Panc1 (cell line): ENCODE data around the gene P4HTM.

Experiments used
- TF ChIP-seq, protein P1 (sequence below), 2 experiments: IDR thresholded peaks; 2 replicates each; pipeline ENCODE4 v1.6.1; 2011 to 2012; ENCODE audit warnings: low read depth in 2 of 2, control low read depth in 1 of 2, low read length in 1 of 2, mild to moderate bottlenecking in 1 of 2, moderate library complexity in 1 of 2; ENCODE audit not compliant: insufficient read depth in 1 of 2
- TF ChIP-seq, protein P2 (sequence below): fragments of 450-650 bp; IDR thresholded peaks from 2 replicates; pipeline ENCODE4 v1.5.1; 2017; ENCODE audit warnings: mild to moderate bottlenecking

GRCh38 chr3:48970586-48970985 lies 19.5 kb upstream of the P4HTM start:
- TF ChIP-seq, protein P1, sequence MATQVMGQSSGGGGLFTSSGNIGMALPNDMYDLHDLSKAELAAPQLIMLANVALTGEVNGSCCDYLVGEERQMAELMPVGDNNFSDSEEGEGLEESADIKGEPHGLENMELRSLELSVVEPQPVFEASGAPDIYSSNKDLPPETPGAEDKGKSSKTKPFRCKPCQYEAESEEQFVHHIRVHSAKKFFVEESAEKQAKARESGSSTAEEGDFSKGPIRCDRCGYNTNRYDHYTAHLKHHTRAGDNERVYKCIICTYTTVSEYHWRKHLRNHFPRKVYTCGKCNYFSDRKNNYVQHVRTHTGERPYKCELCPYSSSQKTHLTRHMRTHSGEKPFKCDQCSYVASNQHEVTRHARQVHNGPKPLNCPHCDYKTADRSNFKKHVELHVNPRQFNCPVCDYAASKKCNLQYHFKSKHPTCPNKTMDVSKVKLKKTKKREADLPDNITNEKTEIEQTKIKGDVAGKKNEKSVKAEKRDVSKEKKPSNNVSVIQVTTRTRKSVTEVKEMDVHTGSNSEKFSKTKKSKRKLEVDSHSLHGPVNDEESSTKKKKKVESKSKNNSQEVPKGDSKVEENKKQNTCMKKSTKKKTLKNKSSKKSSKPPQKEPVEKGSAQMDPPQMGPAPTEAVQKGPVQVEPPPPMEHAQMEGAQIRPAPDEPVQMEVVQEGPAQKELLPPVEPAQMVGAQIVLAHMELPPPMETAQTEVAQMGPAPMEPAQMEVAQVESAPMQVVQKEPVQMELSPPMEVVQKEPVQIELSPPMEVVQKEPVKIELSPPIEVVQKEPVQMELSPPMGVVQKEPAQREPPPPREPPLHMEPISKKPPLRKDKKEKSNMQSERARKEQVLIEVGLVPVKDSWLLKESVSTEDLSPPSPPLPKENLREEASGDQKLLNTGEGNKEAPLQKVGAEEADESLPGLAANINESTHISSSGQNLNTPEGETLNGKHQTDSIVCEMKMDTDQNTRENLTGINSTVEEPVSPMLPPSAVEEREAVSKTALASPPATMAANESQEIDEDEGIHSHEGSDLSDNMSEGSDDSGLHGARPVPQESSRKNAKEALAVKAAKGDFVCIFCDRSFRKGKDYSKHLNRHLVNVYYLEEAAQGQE (IDR thresholded peaks at IDR 0.05; ENCODE audit: insufficient read depth in 1 of 2, low read depth in 2 of 2, low read length in 1 of 2), result no peak
- TF ChIP-seq, protein P2, sequence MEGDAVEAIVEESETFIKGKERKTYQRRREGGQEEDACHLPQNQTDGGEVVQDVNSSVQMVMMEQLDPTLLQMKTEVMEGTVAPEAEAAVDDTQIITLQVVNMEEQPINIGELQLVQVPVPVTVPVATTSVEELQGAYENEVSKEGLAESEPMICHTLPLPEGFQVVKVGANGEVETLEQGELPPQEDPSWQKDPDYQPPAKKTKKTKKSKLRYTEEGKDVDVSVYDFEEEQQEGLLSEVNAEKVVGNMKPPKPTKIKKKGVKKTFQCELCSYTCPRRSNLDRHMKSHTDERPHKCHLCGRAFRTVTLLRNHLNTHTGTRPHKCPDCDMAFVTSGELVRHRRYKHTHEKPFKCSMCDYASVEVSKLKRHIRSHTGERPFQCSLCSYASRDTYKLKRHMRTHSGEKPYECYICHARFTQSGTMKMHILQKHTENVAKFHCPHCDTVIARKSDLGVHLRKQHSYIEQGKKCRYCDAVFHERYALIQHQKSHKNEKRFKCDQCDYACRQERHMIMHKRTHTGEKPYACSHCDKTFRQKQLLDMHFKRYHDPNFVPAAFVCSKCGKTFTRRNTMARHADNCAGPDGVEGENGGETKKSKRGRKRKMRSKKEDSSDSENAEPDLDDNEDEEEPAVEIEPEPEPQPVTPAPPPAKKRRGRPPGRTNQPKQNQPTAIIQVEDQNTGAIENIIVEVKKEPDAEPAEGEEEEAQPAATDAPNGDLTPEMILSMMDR, result no peak
